ENCODE measurements around the gene SH3PXD2A.
A peak's percentile ranks its signal among the peaks of the same experiment; 100 is the strongest.
"Not testable (repeated sequence)": the region's sequence is repeated elsewhere in the genome, so short reads cannot be mapped to it uniquely, and the experiment has no call there.

Gene SH3PXD2A

GRCh38 chr10:103762916-103763315 lies 92.5 kb downstream of the SH3PXD2A start:
- TF ChIP-seq CTCF (IDR thresholded peaks at IDR 0.05; ENCODE audit: low read depth, low read length) = no peak
- no peak overlapping the region for H3K4me3 ChIP-seq (replicated peaks in 1 of 2; ENCODE audit: low read depth in 2 of 2, low read length in 2 of 2)

GRCh38 chr10:103762162-103762561 lies 93.2 kb downstream of the SH3PXD2A start:
- H3K4me3 ChIP-seq (replicated peaks in 1 of 2; ENCODE audit: low read depth in 2 of 2, low read length in 2 of 2) = no peak overlapping the region
- DNase-seq (ENCODE audit: low read depth in 2 of 2) = no peak
- no peak for TF ChIP-seq CTCF (IDR thresholded peaks at IDR 0.05; ENCODE audit: low read depth, low read length)

More at GRCh38 chr10:103762916-103763315, 92.5 kb downstream of the SH3PXD2A start:
- no peak for DNase-seq (ENCODE audit: low read depth in 2 of 2)

GRCh38 chr10:103761075-103761920 lies 94.1 kb downstream of the SH3PXD2A start:
- no peak for DNase-seq (ENCODE audit: low read depth in 2 of 2)
- H3K4me3 ChIP-seq (replicated peaks in 1 of 2; ENCODE audit: low read depth in 2 of 2, low read length in 2 of 2) = no peak overlapping the region
- no peak for TF ChIP-seq CTCF (IDR thresholded peaks at IDR 0.05; ENCODE audit: low read depth, low read length)

GRCh38 chr10:103760233-103760632 lies 95.1 kb downstream of the SH3PXD2A start:
- H3K4me3 ChIP-seq (replicated peaks in 1 of 2; ENCODE audit: low read depth in 2 of 2, low read length in 2 of 2); DNase-seq (ENCODE audit: low read depth in 2 of 2): not testable (repeated sequence)

GRCh38 chr10:103759100-103759781 lies 96.1 kb downstream of the SH3PXD2A start:
- TF ChIP-seq CTCF (IDR thresholded peaks at IDR 0.05; ENCODE audit: low read depth, low read length) = peak; percentile 10
- no peak overlapping the region for H3K4me3 ChIP-seq (replicated peaks in 1 of 2; ENCODE audit: low read depth in 2 of 2, low read length in 2 of 2)
- DNase-seq (ENCODE audit: low read depth in 2 of 2) = peak; percentile 65 to 91

- peak in 1 of 2 donors; percentile 64 for DNase-seq (ENCODE audit: low read depth in 2 of 2)
- H3K4me3 ChIP-seq (replicated peaks in 1 of 2; ENCODE audit: low read depth in 2 of 2, low read length in 2 of 2) = no peak overlapping the region
- TF ChIP-seq CTCF (IDR thresholded peaks at IDR 0.05; ENCODE audit: low read depth, low read length) = no peak
These were observed 97.1 kb downstream of the SH3PXD2A start for GRCh38 chr10:103758294-103758681.

GRCh38 chr10:103757531-103758293 lies 97.7 kb downstream of the SH3PXD2A start:
- peak; percentile 71 to 78 for DNase-seq (ENCODE audit: low read depth in 2 of 2)
- TF ChIP-seq CTCF (IDR thresholded peaks at IDR 0.05; ENCODE audit: low read depth, low read length) = no peak
- no peak overlapping the region for H3K4me3 ChIP-seq (replicated peaks in 1 of 2; ENCODE audit: low read depth in 2 of 2, low read length in 2 of 2)

Measured in cardiac fibroblast (primary cell).